SU-DHL-6 (cell line): Measurements from ENCODE around the gene SFSWAP.

Source experiments
- H2AFZ ChIP-seq: fragments of 200-600 bp; sonication (generic); 2 replicates; pipeline ENCODE4 v1.6.1; 2014; ENCODE audit warnings: low read depth, mild to moderate bottlenecking, moderate library complexity, mixed read lengths, antibody characterized with exemption, low read length; ENCODE audit not compliant: severe bottlenecking
- H3F3A ChIP-seq: fragments of 200-600 bp; shearing (Covaris generic); 2 replicates; pipeline ENCODE4 v1.6.0; 2016; ENCODE audit warnings: antibody characterized with exemption, mild to moderate bottlenecking; ENCODE audit not compliant: insufficient read depth
- H3K27ac ChIP-seq: fragments of 200-600 bp; sonication (generic); 2 replicates; pipeline ENCODE4 v1.5.1; 2016; ENCODE audit warnings: low read depth, mild to moderate bottlenecking, low read length, moderate library complexity, mixed read lengths
- H3K27me3 ChIP-seq: fragments of 200-600 bp; sonication (generic), shearing (Covaris generic); 2 replicates; pipeline ENCODE4 v1.6.0; 2014; ENCODE audit warnings: mild to moderate bottlenecking, low read length
- H3K36me3 ChIP-seq: fragments of 200-600 bp; sonication (generic); 2 replicates; pipeline ENCODE4 v1.6.1; 2014; ENCODE audit warnings: mild to moderate bottlenecking, low read length, mixed read lengths
- H3K4me2 ChIP-seq: fragments of 300-600, 200-600 bp; shearing (Covaris generic), sonication (generic); 2 replicates; pipeline ENCODE4 v1.6.0; 2014; ENCODE audit warnings: low read length, low read depth, mild to moderate bottlenecking; ENCODE audit not compliant: poor library complexity, severe bottlenecking
- H3K4me3 ChIP-seq: fragments of 200-600 bp; sonication (generic); 2 replicates; pipeline ENCODE4 v1.5.1; 2014; ENCODE audit warnings: antibody characterized with exemption, low read length, mild to moderate bottlenecking, mixed read lengths; ENCODE audit not compliant: insufficient read depth, poor library complexity, severe bottlenecking
- H3K79me2 ChIP-seq: fragments of 200-600 bp; sonication (generic); 2 replicates; pipeline ENCODE4 v1.6.1; 2014; ENCODE audit warnings: mild to moderate bottlenecking, low read length, moderate library complexity; ENCODE audit not compliant: insufficient read depth
- H3K9ac ChIP-seq: fragments of 200-600 bp; sonication (generic); 2 replicates; pipeline ENCODE4 v1.7.0; 2014; ENCODE audit warnings: mild to moderate bottlenecking, low read length
- H3K9me2 ChIP-seq: fragments of 200-600 bp; sonication (generic); replicated peaks from 2 replicates; pipeline ENCODE4 v1.6.1; 2014; ENCODE audit warnings: low read length; ENCODE audit not compliant: insufficient read depth
- H3K9me3 ChIP-seq: fragments of 200-600 bp; sonication (generic); 2 replicates; pipeline ENCODE4 v1.6.1; 2014; ENCODE audit warnings: low read length, mixed read lengths; ENCODE audit not compliant: insufficient read depth
- H4K20me1 ChIP-seq: fragments of 200-600 bp; sonication (generic); 2 replicates; pipeline ENCODE4 v1.6.1; 2014; ENCODE audit warnings: low read depth, mild to moderate bottlenecking, antibody characterized with exemption, low read length, moderate library complexity, mixed read lengths
- EZH2phosphoT487 ChIP-seq: fragments of 200-600 bp; sonication (generic), shearing (Covaris generic); conservative IDR thresholded peaks from 2 replicates; pipeline ENCODE4 v1.6.1; 2018; ENCODE audit warnings: mild to moderate bottlenecking, antibody characterized with exemption, low read length, moderate library complexity, mixed read lengths
- TF ChIP-seq, protein P1 (sequence below): fragments of 200-600 bp; sonication (generic); IDR thresholded peaks from one replicate; pipeline ENCODE4 v1.5.1; 2017; ENCODE audit warnings: antibody characterized with exemption, mild to moderate bottlenecking, low read length, moderate library complexity; ENCODE audit not compliant: insufficient read depth, poor library complexity, severe bottlenecking

SFSWAP gene

DNA sequence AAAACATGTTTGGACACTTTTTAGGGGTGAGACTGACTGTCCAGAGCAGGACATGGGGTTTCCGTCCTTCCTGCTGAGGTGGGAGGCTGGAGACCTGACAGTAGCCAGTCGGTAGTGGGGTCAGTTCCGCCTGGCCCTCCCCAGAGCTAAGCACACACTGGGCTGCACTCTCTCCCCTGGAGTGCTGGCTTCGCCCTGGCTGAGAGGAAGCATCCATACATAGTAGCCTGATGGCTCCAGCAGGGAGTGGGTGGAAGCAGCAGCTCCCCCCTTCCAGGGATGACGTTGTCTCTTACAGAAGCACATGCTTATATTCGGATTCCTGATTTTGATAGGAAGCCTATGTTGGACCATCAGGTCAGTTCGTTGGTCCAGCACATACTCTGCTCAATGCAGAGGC, 40.4 kb downstream of the SFSWAP start:
- Histone ChIP-seq H3K4me3 (no peak overlapping the region), H4K20me1 (no peaks in the 10 kb centered on the region), H3K27ac (no peak overlapping the region), H3K36me3 (peaks cover 8% of the 10 kb centered on the region; the same call in 1 of the 2 replicates), H3K9ac (no peak overlapping the region), H3K27me3 (no peaks in the 10 kb centered on the region), H3F3A (no peaks in the 10 kb centered on the region), H2AFZ (no peak overlapping the region), H3K4me2 (no peak overlapping the region), H3K9me2 (no peaks in the 10 kb centered on the region), H3K79me2 (no peaks in the 10 kb centered on the region), H3K9me3 (no peaks in the 10 kb centered on the region)
- TF ChIP-seq, protein P1, sequence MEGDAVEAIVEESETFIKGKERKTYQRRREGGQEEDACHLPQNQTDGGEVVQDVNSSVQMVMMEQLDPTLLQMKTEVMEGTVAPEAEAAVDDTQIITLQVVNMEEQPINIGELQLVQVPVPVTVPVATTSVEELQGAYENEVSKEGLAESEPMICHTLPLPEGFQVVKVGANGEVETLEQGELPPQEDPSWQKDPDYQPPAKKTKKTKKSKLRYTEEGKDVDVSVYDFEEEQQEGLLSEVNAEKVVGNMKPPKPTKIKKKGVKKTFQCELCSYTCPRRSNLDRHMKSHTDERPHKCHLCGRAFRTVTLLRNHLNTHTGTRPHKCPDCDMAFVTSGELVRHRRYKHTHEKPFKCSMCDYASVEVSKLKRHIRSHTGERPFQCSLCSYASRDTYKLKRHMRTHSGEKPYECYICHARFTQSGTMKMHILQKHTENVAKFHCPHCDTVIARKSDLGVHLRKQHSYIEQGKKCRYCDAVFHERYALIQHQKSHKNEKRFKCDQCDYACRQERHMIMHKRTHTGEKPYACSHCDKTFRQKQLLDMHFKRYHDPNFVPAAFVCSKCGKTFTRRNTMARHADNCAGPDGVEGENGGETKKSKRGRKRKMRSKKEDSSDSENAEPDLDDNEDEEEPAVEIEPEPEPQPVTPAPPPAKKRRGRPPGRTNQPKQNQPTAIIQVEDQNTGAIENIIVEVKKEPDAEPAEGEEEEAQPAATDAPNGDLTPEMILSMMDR = no peak
- no peak for TF ChIP-seq EZH2phosphoT487

DNA sequence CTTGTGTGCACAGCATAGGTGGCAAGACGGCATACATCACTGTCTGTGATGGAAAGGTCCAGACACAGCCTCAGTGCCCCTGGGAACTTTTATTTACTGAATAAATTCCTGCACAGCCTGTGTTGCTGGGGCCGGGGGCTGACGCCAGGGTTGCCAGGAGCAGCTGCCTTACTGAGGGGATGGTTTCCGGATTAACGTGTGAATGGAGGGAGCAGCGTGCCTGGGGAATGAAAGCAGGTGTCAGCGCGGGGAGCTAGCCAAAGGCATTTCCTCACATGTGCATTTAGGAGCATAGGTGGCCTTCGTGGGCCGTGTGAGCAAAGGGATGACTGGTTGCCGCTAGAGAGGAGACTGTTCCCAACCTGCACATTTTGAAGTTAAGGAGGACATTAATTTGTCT, 41.6 kb downstream of the SFSWAP start:
- no peak overlapping the region for H2AFZ ChIP-seq
- H3K27ac ChIP-seq = no peak overlapping the region
- H3K4me3 ChIP-seq = no peak overlapping the region
- H3K9me3 ChIP-seq = no peaks in the 10 kb centered on the region
- H3K9me2 ChIP-seq = no peaks in the 10 kb centered on the region
- peaks cover 15% of the 10 kb centered on the region; the same call in 1 of the 2 replicates for H3K36me3 ChIP-seq
- no peaks in the 10 kb centered on the region for H3F3A ChIP-seq
- TF ChIP-seq EZH2phosphoT487 = no peak
- TF ChIP-seq, protein P1 = no peak
- H3K79me2 ChIP-seq = no peaks in the 10 kb centered on the region
- H3K4me2 ChIP-seq = no peak overlapping the region
- no peaks in the 10 kb centered on the region for H3K27me3 ChIP-seq
- no peaks in the 10 kb centered on the region for H4K20me1 ChIP-seq
- H3K9ac ChIP-seq = no peak overlapping the region

DNA sequence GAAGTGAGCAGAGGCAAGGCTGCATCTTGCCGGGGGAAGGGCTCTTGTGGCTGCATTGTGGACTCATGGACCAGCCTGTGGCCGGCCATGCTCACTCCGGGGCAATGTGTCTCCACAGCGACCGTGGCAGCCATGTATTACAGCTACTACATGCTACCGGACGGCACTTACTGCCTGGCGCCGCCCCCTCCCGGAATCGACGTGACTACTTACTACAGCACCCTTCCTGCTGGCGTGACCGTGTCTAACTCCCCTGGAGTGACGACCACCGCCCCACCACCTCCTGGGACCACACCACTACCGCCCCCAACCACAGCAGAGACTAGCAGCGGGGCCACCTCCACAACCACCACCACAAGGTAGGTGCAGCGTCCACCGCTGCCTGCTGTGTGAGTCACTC, 42.1 kb downstream of the SFSWAP start:
- H3K36me3 ChIP-seq = peaks cover 15% of the 10 kb centered on the region; the same call in 1 of the 2 replicates

More for the DNA sequence above, 42.1 kb downstream of the SFSWAP start:
- Histone ChIP-seq H3K9me2 (no peaks in the 10 kb centered on the region), H2AFZ (no peak overlapping the region), H3F3A (no peaks in the 10 kb centered on the region), H3K4me2 (no peak overlapping the region), H4K20me1 (no peaks in the 10 kb centered on the region), H3K79me2 (no peaks in the 10 kb centered on the region), H3K9me3 (no peaks in the 10 kb centered on the region), H3K27ac (no peak overlapping the region), H3K9ac (no peak overlapping the region), H3K4me3 (no peak overlapping the region), H3K27me3 (no peaks in the 10 kb centered on the region)
- TF ChIP-seq, protein P1 = no peak
- no peak for TF ChIP-seq EZH2phosphoT487
